ACC112 (cell line): ENCODE data around the gene TRIM49D1.
"Not testable (repeated sequence)": the region's sequence is repeated elsewhere in the genome, so short reads cannot be mapped to it uniquely, and the experiment has no call there.

ENCODE experiments used
- H2AFZ ChIP-seq: fragments of 200-600 bp; sonication (generic); one replicate; pipeline ENCODE4 v1.6.0; 2017; ENCODE audit warnings: antibody characterized with exemption, low read length; ENCODE audit not compliant: unreplicated experiment
- H3K27ac ChIP-seq: fragments of 200-600 bp; sonication (generic); 2 replicates; pipeline ENCODE4 v1.5.1; 2014; ENCODE audit warnings: low read depth, mild to moderate bottlenecking, antibody characterized with exemption, low read length, moderate library complexity
- H3K27me3 ChIP-seq: fragments of 200-600 bp; sonication (generic); 2 replicates; pipeline ENCODE4 v1.6.1; 2014; ENCODE audit warnings: mild to moderate bottlenecking, antibody characterized with exemption, low read length, moderate library complexity, mixed read lengths; ENCODE audit not compliant: insufficient read depth
- H3K36me3 ChIP-seq: fragments of 200-600 bp; sonication (generic); 2 replicates; pipeline ENCODE4 v1.6.1; 2016; ENCODE audit warnings: mild to moderate bottlenecking, antibody characterized with exemption, low read length, moderate library complexity, mixed read lengths; ENCODE audit not compliant: insufficient read depth
- H3K4me1 ChIP-seq: fragments of 200-600 bp; sonication (generic); one replicate; pipeline ENCODE4 v1.6.1; 2016; ENCODE audit warnings: low read length, mixed read lengths; ENCODE audit not compliant: insufficient read depth, unreplicated experiment, control insufficient read depth
- H3K4me3 ChIP-seq: fragments of 200-600 bp; sonication (generic); 2 replicates; pipeline ENCODE4 v1.5.1; 2014; ENCODE audit warnings: mild to moderate bottlenecking, low read depth, low read length
- H3K79me2 ChIP-seq: fragments of 200-600 bp; sonication (generic); one replicate; pipeline ENCODE4 v1.6.0; 2016; ENCODE audit warnings: low read length; ENCODE audit not compliant: control insufficient read depth, unreplicated experiment, insufficient read depth

The TRIM49D1 gene, protein sequence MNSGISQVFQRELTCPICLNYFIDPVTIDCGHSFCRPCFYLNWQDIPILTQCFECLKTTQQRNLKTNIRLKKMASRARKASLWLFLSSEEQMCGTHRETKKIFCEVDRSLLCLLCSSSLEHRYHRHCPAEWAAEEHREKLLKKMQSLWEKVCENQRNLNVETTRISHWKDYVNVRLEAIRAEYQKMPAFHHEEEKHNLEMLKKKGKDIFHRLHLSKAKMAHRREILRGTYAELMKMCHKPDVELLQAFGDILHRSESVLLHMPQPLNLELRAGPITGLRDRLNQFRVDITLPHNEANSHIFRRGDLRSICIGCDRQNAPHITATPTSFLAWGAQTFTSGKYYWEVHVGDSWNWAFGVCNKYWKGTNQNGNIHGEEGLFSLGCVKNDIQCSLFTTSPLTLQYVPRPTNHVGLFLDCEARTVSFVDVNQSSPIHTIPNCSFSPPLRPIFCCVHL

DNA sequence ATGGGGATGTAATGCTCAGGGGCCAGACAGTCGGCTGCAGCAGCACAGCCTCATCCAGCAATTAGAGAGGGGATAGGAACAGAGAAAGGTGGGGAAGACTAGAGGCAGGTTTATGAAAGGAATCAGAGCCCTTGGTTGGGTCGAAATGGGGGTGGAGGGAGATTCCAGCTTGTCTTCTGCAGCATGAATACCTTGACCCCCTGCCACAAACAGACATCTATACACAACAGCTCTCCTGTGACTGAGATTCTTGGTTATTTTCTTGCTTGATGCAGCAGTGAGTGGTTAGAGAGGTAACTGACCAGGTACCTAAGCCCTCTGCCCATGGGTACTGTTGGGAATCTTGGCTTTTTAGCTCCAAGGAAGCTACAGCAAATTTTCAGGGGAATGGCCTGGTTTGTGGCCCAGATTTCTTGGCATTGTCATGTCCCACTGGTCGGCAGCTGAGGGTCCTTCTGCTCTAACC, at the start of gene TRIM49D1:
Gene TRIM49D1, minus strand, starts transcription at position 51 of the 466 bp plus-strand sequence. CDS start 4,535 bp downstream, outside the sequence.
- Histone ChIP-seq H3K36me3 (no peaks in the 10 kb centered on the region), H3K79me2 (no peaks in the 10 kb centered on the region), H3K27me3 (no peaks in the 10 kb centered on the region), H3K27ac (no peak within 1 kb of the TSS), H3K4me3 (no peak within 1 kb of the TSS), H2AFZ (no peak within 1 kb of the TSS), H3K4me1 (no peaks in the 10 kb centered on the region)

DNA sequence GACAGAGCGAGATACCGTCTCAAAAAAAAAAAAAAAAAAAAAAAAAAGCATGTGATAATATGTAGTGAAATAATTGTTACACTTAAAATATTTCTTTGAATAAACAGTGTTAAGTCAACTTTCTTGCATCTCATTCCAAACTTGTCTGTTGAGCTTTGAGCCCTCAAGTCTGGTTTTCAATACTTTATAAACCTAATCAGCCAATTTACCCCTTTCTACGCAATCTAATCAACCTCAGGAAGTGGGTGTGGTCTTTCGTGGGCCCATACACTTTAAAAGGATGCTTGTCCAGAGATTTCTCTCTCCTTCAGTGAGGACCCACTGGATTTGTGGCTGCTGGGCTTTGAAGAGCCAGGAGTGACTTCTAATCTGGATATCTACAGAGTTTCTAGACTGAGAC, 43.7 kb upstream of the TRIM49D1 start, which contains the start of gene TRIM64:
Gene TRIM64, plus strand, starts transcription at position 301 of the 400 bp plus-strand sequence. CDS start 2,467 bp downstream, outside the sequence.
- H3K36me3 ChIP-seq, H3K27ac ChIP-seq, H3K4me1 ChIP-seq, H2AFZ ChIP-seq, H3K27me3 ChIP-seq, H3K79me2 ChIP-seq, H3K4me3 ChIP-seq: not testable (repeated sequence)

DNA sequence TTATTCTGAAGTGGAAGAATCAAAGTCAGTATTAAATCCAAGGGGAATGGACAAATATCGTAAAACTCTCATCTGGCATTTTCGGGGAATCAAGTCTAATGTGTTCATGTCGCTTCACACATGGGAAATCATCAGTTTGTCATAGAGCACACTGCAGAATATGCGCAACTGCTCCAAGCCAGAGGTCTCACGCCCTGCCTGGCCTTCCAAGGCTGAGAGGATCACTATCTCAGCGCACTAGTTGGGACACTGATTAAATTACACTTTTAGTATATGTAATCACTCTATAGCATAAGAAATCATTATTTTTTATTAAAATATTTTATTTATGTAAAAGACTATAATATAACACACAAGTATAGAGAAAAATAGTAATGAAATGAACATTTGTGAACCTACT, 38.8 kb upstream of the TRIM49D1 start:
- not testable (repeated sequence) for H3K27ac ChIP-seq, H2AFZ ChIP-seq

DNA sequence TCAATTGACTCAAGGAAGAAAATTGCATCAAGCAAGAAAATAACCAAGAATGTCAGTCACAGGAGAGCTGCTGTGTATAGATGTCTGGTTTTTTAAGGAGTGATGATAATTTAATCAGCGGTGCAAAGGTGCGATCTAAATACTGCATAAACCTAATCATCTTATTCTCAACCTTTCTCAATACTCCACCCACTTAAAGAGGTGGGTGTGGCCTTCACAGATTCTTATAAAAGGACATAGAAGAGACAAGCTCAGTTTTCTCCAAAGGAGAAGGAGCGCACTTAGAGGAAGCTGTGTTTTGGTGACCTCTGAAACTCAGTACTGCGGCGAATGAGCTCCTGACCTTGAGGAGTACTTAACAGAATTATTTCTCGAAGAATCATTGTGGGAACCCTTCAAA, 1.7 kb upstream of the TRIM49D1 start, which contains the start of gene TRIM49D2:
Gene TRIM49D2, plus strand, starts transcription at position 301 of the 400 bp plus-strand sequence. CDS start 2,698 bp downstream, outside the sequence.
- not testable (repeated sequence) for H3K4me1 ChIP-seq, H3K79me2 ChIP-seq, H3K36me3 ChIP-seq, H2AFZ ChIP-seq, H3K27ac ChIP-seq, H3K4me3 ChIP-seq, H3K27me3 ChIP-seq

More for the DNA sequence above, 38.8 kb upstream of the TRIM49D1 start:
- not testable (repeated sequence) for H3K4me3 ChIP-seq, H3K27me3 ChIP-seq, H3K36me3 ChIP-seq, H3K79me2 ChIP-seq, H3K4me1 ChIP-seq

DNA sequence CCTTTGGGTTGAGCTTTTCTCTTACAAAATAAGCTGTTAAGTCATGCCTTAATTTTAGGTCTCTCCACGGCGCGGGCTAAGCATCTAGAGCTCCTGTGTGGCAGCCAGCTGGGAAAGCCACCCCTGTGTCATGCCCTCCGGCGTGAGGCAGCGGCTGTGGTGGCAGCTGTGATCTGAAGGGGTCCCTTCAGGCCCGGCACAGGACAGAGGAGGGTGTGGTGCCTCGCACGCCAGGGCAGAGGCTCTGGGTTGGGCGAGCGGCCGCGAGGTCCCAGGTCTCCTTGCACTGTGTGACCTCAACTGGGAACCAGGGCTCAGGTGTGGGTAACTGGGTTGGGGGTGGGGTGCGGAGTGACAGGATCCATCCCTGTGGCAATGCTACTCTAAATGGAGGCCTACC, 21.2 kb downstream of the TRIM49D1 start:
- H3K27me3 ChIP-seq, H3K4me3 ChIP-seq, H3K79me2 ChIP-seq, H3K4me1 ChIP-seq, H3K27ac ChIP-seq, H2AFZ ChIP-seq, H3K36me3 ChIP-seq: not testable (repeated sequence)

DNA sequence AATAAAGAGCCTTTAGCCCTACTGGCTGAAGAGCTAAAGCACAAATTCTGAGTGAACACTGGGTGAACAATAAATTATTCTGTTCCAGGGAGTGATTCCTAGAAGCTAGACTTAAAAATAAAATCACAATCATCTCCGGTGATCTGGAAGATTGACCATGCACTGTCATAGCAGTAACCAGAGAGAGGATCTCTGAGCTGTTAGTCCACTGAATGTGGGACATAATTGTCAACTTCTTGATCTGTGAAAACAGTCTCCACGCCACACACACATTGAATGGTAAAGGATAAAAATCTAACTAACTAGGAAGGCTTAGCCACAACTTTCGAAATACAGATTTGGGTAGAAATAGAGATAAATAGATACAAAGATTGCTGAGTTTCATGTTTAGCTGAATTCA, 28.8 kb downstream of the TRIM49D1 start:
- H3K4me3 ChIP-seq, H3K79me2 ChIP-seq, H2AFZ ChIP-seq: not testable (repeated sequence)

DNA sequence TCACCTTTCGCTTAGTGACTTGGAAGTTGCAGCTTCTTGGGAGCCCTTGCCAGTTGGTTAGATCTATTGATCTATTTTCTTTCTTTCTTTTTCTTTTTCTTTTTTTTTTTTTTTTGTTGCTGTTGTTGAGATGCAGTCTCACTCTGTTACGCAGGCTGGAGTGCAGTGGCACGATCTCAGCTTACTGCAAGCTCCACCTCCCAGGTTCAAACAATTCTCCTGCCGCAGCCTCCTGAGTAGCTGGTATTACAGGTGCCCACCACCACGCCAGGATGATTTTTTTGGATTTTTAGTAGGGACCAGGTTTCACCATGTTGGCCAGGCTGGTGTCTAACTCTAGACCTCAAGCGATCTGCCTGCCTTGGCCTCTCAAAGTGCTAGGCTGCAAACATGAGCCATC, 44.5 kb downstream of the TRIM49D1 start:
- not testable (repeated sequence) for H3K4me3 ChIP-seq, H3K79me2 ChIP-seq, H3K4me1 ChIP-seq, H3K36me3 ChIP-seq, H3K27ac ChIP-seq, H3K27me3 ChIP-seq, H2AFZ ChIP-seq

More for the DNA sequence above, 28.8 kb downstream of the TRIM49D1 start:
- H3K27ac ChIP-seq, H3K4me1 ChIP-seq, H3K27me3 ChIP-seq, H3K36me3 ChIP-seq: not testable (repeated sequence)

DNA sequence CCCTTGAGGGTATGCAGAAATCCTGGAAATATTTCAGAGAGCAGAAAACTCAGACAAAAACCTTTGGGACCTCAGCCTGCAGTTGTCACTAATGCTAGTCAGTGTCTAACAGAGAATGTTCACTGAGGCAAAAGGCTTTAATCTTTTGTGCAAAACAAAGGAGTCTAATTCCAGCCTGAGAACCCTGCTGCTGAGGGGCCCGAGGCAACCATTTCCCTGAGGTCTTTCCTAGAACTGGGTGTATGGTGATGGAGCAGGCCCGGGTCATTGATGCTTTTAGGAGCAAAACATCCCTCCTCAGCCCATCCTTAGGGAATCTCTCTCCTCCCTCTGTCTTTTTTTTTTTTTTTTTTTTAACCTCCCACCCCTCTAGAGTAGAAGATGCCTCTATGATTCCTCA, 49.5 kb downstream of the TRIM49D1 start:
- not testable (repeated sequence) for H3K36me3 ChIP-seq, H3K4me3 ChIP-seq, H3K79me2 ChIP-seq, H3K27ac ChIP-seq, H3K27me3 ChIP-seq, H3K4me1 ChIP-seq, H2AFZ ChIP-seq

DNA sequence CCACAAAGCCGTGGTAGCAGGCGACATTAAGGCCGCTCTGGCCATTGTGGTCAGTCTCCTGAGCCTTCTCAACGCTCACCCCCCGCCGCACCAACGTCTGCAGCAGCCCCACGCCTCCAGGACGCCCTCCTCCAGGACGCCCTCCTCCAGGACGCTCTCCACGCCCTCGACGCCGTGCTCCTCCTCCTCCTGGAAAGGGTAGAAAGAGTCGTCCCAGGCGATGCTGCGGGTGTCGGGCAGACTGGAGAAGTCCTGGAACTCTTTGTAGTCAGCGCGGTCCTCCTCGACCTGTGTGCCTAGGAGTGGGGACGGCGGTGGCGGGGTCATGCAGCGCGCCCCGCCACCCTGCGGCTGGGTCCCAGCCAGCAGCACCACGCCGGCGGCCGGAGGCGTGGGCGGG, 56.8 kb downstream of the TRIM49D1 start:
- not testable (repeated sequence) for H3K36me3 ChIP-seq, H3K4me3 ChIP-seq, H3K27ac ChIP-seq, H3K27me3 ChIP-seq, H3K79me2 ChIP-seq, H3K4me1 ChIP-seq, H2AFZ ChIP-seq

DNA sequence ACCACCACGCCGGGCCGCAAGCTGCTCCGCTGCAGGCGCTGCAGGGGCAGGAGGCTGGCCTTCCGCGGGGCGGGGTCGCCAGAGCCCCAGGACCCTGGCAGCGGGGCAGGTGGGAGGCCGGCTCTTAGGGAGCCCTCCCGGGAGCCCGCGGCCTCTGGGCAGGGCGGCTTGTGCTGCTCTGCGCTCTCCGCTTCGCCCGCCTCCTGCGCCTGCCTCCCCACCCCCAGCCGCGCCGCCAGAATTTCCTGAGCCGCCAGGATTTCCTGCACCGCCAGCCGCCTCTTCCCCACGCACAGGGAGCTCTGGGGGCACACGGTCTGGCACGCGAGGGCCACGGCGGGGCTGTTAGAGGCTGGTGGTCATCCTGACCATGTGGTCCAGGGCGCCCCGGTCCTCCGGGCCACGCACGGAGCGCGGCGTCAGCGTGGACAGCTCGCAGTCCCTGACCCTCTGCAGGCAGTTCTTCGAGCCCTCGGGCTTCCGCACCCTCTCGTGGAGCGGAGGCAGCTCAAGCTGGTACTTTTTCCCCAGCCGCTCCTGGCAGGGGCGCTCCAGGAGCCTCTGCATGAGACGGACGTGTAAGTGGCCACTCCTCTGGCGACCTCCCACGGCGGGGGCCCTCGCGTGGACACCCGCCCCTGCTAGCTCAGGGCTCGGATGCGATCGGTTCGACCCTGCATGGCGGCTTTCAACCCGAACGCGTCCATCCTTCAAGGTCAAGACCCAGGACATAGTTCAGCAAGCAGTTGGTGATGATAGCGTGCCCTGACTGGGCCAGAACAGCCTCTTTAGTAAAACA, 57.9 kb downstream of the TRIM49D1 start:
- not testable (repeated sequence) for H3K36me3 ChIP-seq, H3K27me3 ChIP-seq, H3K79me2 ChIP-seq, H3K27ac ChIP-seq, H3K4me3 ChIP-seq, H3K4me1 ChIP-seq, H2AFZ ChIP-seq
